ENCODE measurements around the gene CYP4F3. TPM values are rescaled to one million over a fixed set of nuclear protein-coding genes. Genes with fewer than 3 reads are reported as not detected.
"Not testable (repeated sequence)": the region's sequence is repeated elsewhere in the genome, so short reads cannot be mapped to it uniquely, and the experiment has no call there.

The CYP4F3 gene
- 1 to 10 TPM; 7.1 to 8.0 TPM for total RNA-seq
- long read RNA-seq, partial matches to known transcripts, result 0 of 2 reads
- long read RNA-seq, other reads (novel, unspliced or antisense), result 2 of 2 reads

GRCh38 chr19:15640294-15640903 lies at the start of gene CYP4F3:
CYP4F3 (plus strand) TSS chr19:15640897; CDS start chr19:15641416, 519 bp downstream.
- intact Hi-C loops (cut with DNase I, micrococcal nuclease), result no loop called here
- ATAC-seq, result peak; percentile 97
- DNase-seq, result peak; percentile 95 to 97

GRCh38 chr19:15591796-15592195 lies 48.9 kb upstream of the CYP4F3 start:
- DNase-seq, result no peak
- intact Hi-C loops (cut with DNase I, micrococcal nuclease), result no loop called here
- no peak for ATAC-seq

- intact Hi-C loops (cut with DNase I, micrococcal nuclease); ATAC-seq; DNase-seq: not testable (repeated sequence)
These were observed 48.2 kb upstream of the CYP4F3 start for GRCh38 chr19:15592506-15592905.

GRCh38 chr19:15593766-15594165 lies 46.9 kb upstream of the CYP4F3 start:
- intact Hi-C loops (cut with DNase I, micrococcal nuclease); ATAC-seq; DNase-seq: not testable (repeated sequence)

- intact Hi-C loops (cut with DNase I, micrococcal nuclease), result no loop called here
- ATAC-seq (no peak), DNase-seq (no peak)
These were observed 45.6 kb upstream of the CYP4F3 start for GRCh38 chr19:15595069-15595468.

- DNase-seq; intact Hi-C loops (cut with DNase I, micrococcal nuclease); ATAC-seq: not testable (repeated sequence)
These were observed 32.4 kb upstream of the CYP4F3 start for GRCh38 chr19:15607978-15608925.

- ATAC-seq (no peak), DNase-seq (no peak)
- intact Hi-C loops (cut with DNase I, micrococcal nuclease), result no loop called here
These were observed 31.4 kb upstream of the CYP4F3 start for GRCh38 chr19:15609261-15609660.

- no peak for ATAC-seq
- intact Hi-C loops (cut with DNase I, micrococcal nuclease), result no loop called here
- DNase-seq, result no peak
These were observed 28.4 kb upstream of the CYP4F3 start for GRCh38 chr19:15612342-15612741.

- no peak for ATAC-seq
- intact Hi-C loops (cut with DNase I, micrococcal nuclease), result no loop called here
- DNase-seq, result no peak
These were observed 27.4 kb upstream of the CYP4F3 start for GRCh38 chr19:15613338-15613737.

- ATAC-seq, result no peak
These were observed 26.0 kb upstream of the CYP4F3 start, which contains the start of gene CYP4F8 for GRCh38 chr19:15614507-15615379. CYP4F8 (plus strand) TSS chr19:15615218; CDS start chr19:15615617, 399 bp downstream.

GRCh38 chr19:15615526-15615925 lies 25.2 kb upstream of the CYP4F3 start:
- DNase-seq, result no peak
- intact Hi-C loops (cut with DNase I, micrococcal nuclease), result no loop called here
- no peak for ATAC-seq

More at GRCh38 chr19:15614507-15615379, 26.0 kb upstream of the CYP4F3 start, which contains the start of gene CYP4F8:
- no peak for DNase-seq
- intact Hi-C loops (cut with DNase I, micrococcal nuclease), result no loop called here

GRCh38 chr19:15616183-15616582 lies 24.5 kb upstream of the CYP4F3 start:
- intact Hi-C loops (cut with DNase I, micrococcal nuclease), result no loop called here
- no peak for DNase-seq
- ATAC-seq, result no peak

GRCh38 chr19:15616627-15617270 lies 23.9 kb upstream of the CYP4F3 start:
- intact Hi-C loops (cut with DNase I, micrococcal nuclease), result no loop called here
- no peak for DNase-seq
- ATAC-seq, result no peak

GRCh38 chr19:15618321-15618720 lies 22.4 kb upstream of the CYP4F3 start:
- DNase-seq (no peak), ATAC-seq (no peak)
- intact Hi-C loops (cut with DNase I, micrococcal nuclease), result no loop called here

GRCh38 chr19:15621801-15622200 lies 18.9 kb upstream of the CYP4F3 start:
- ATAC-seq (no peak), DNase-seq (no peak)
- intact Hi-C loops (cut with DNase I, micrococcal nuclease), result no loop called here

GRCh38 chr19:15622991-15623390 lies 17.7 kb upstream of the CYP4F3 start:
- DNase-seq (peak; percentile 41 to 68), ATAC-seq (peak; percentile 97)
- intact Hi-C loops (cut with DNase I, micrococcal nuclease), result no loop called here

GRCh38 chr19:15623711-15624318 lies 16.9 kb upstream of the CYP4F3 start:
- intact Hi-C loops (cut with DNase I, micrococcal nuclease), result no loop called here
- DNase-seq (peak in 1 of 2 donors; percentile 36), ATAC-seq (peak; percentile 42)

All from left colon (tissue), 2 donors.